K562 (cell line): ENCODE results near the gene BCL11A. TPM values are rescaled to one million over a fixed set of nuclear protein-coding genes. Genes with fewer than 3 reads are reported as not detected.

Experiments used
- ATAC-seq: fragments of 200-7000 bp; cut with Tn5 transposase; 3 replicates; pipeline ENCODE4 v1.9.1; 2020; ENCODE audit warnings: moderate library complexity
- BruUV-seq: library from RNA; stranded (reverse); fragments of 400-500 nt; replicated peaks from 2 replicates; lab custom pipeline; 2021; lab: Mats Ljungman, UMichigan
- CTCF ChIA-PET: fragments of 300-600 bp; formaldehyde crosslinking; extraction: SDS; loops from one replicate; lab custom pipeline; 2021; ENCODE audit warnings: low intra/inter-chr PET ratio; lab: Yijun Ruan, JAX
- POLR2A ChIA-PET: fragments of 300-600, 350-650 bp; sonication (Branson Sonifier 250); formaldehyde crosslinking; extraction: SDS; loops from one replicate; lab custom pipeline; 2021; ENCODE audit warnings: antibody characterized with exemption, inconsistent platforms; lab: Yijun Ruan, JAX
- DNase-seq, 4 experiments: peaks; one replicate each; pipeline versions ENCODE4 v3.0.0 to v3.0.0-alpha.2; 2011 to 2018; ENCODE audit warnings: low spot score in 3 of 4, mixed read lengths in 3 of 4; ENCODE audit errors: extremely low read depth in 1 of 4
- FAIRE-seq: peaks from 2 replicates; lab custom pipeline; 2011; peaks lifted over from hg19 to GRCh38; lab: Jason Lieb, UNC
- H2AFZ ChIP-seq: 2 replicates; pipeline ENCODE4 v1.6.0; 2011; ENCODE audit warnings: low read depth, low read length, control low read depth, inconsistent platforms
- H3K27ac ChIP-seq: fragments of 200-600 bp; 3 replicates; pipeline ENCODE4 v1.8.0; 2011; ENCODE audit warnings: low read depth, mild to moderate bottlenecking, control low read depth, inconsistent platforms, low read length, moderate library complexity, mixed read lengths; ENCODE audit errors: extremely low read depth
- H3K27me3 ChIP-seq, 2 experiments: fragments of 300-600 bp in 1 of 2; 2 replicates in 1 of 2; 3 replicates in 1 of 2; pipeline versions ENCODE4 v1.6.0 to v1.8.0; 2011; ENCODE audit warnings: inconsistent platforms in 2 of 2, low read length in 2 of 2, mild to moderate bottlenecking in 1 of 2, mixed read lengths in 1 of 2, moderate library complexity in 1 of 2; ENCODE audit not compliant: control insufficient read depth in 2 of 2, insufficient read depth in 2 of 2
- H3K36me3 ChIP-seq: fragments of 300-600 bp; 3 replicates; pipeline ENCODE4 v1.8.0; 2011; ENCODE audit warnings: mild to moderate bottlenecking, low read length, inconsistent platforms; ENCODE audit not compliant: control insufficient read depth, insufficient read depth
- H3K4me1 ChIP-seq, 2 experiments: fragments of 200-600 bp in 1 of 2; replicated peaks in 1 of 2; 2 replicates in 1 of 2; 3 replicates in 1 of 2; pipeline versions ENCODE4 v1.5.1 to v1.8.0; 2011; ENCODE audit warnings: inconsistent platforms in 2 of 2, low read length in 2 of 2, mild to moderate bottlenecking in 1 of 2, mixed read lengths in 1 of 2, moderate library complexity in 1 of 2; ENCODE audit not compliant: control insufficient read depth in 2 of 2, insufficient read depth in 2 of 2
- H3K4me2 ChIP-seq: 2 replicates; pipeline ENCODE4 v1.6.1; 2011; ENCODE audit warnings: low read length, control low read depth, inconsistent platforms, mixed read lengths; ENCODE audit not compliant: insufficient read depth
- H3K4me3 ChIP-seq: fragments of 200-600 bp; sonication (generic), shearing (Covaris generic); 2 replicates; pipeline ENCODE4 v1.5.1; 2016; ENCODE audit warnings: control low read depth, inconsistent platforms
- H3K79me2 ChIP-seq: fragments of 200-600 bp; 3 replicates; pipeline ENCODE4 v1.8.0; 2011; ENCODE audit warnings: low read length, inconsistent platforms; ENCODE audit not compliant: control insufficient read depth, insufficient read depth
- H3K9ac ChIP-seq, 2 experiments: 2 replicates each; pipeline versions ENCODE4 v1.6.0 to v1.6.1; 2011; ENCODE audit warnings: low read depth in 2 of 2, low read length in 2 of 2, control low read depth in 1 of 2, inconsistent platforms in 1 of 2, mild to moderate bottlenecking in 1 of 2, mixed read lengths in 1 of 2; ENCODE audit not compliant: insufficient read depth in 1 of 2
- H3K9me1 ChIP-seq: one replicate; pipeline ENCODE4 v1.6.0; 2011; ENCODE audit warnings: inconsistent platforms, mild to moderate bottlenecking, low read length, moderate library complexity; ENCODE audit not compliant: control insufficient read depth, insufficient read depth
- H3K9me3 ChIP-seq: replicated peaks from 2 replicates; pipeline ENCODE4 v1.5.1; 2011; ENCODE audit warnings: low read depth, low read length, inconsistent platforms; ENCODE audit not compliant: control insufficient read depth, insufficient read depth
- H4K20me1 ChIP-seq: replicated peaks from 2 replicates; pipeline ENCODE4 v1.6.1; 2011; ENCODE audit warnings: low read length, inconsistent platforms, mixed read lengths; ENCODE audit not compliant: control insufficient read depth, insufficient read depth
- BDP1 ChIP-seq: IDR thresholded peaks from 3 replicates; pipeline ENCODE4 v1.6.1; 2011; ENCODE audit not compliant: insufficient read length, insufficient read depth
- CCNT2 ChIP-seq: IDR thresholded peaks from 2 replicates; pipeline ENCODE4 v1.6.1; 2011; ENCODE audit warnings: borderline replicate concordance, low read depth, mild to moderate bottlenecking, moderate library complexity, mixed read lengths, low read length; ENCODE audit not compliant: insufficient read length; ENCODE audit errors: extremely low read depth
- ETS2 ChIP-seq: IDR thresholded peaks from 2 replicates; pipeline ENCODE4 v1.6.1; 2016; ENCODE audit warnings: borderline replicate concordance, missing genetic modification characterization, mild to moderate bottlenecking, moderate library complexity, missing compliant biosample characterization; ENCODE audit not compliant: poor library complexity, severe bottlenecking
- ETV6 ChIP-seq, 3 experiments: fragments of 150-350 bp in 1 of 3; sonication (generic) in 1 of 3; formaldehyde crosslinking in 1 of 3; IDR thresholded peaks; 2 replicates each; pipeline versions ENCODE4 v1.6.1 to v1.8.0; 2014 to 2022; ENCODE audit warnings: borderline replicate concordance in 2 of 3, low read depth in 2 of 3, antibody characterized with exemption in 1 of 3, low read length in 1 of 3, mild to moderate bottlenecking in 1 of 3, missing genetic modification reagents in 1 of 3
- FOXK2 ChIP-seq, 2 experiments: fragments of 450-650 bp; IDR thresholded peaks in 1 of 2; conservative IDR thresholded peaks in 1 of 2; 2 replicates each; pipeline ENCODE4 v1.6.1; 2016; ENCODE audit warnings: low read depth in 2 of 2, mild to moderate bottlenecking in 1 of 2
- HDAC1 ChIP-seq, 2 experiments: fragments of 450-650 bp; IDR thresholded peaks; 2 replicates each; pipeline ENCODE4 v1.6.1; 2016 to 2017; ENCODE audit warnings: inconsistent platforms in 1 of 2, mild to moderate bottlenecking in 1 of 2, moderate library complexity in 1 of 2
- KLF13 ChIP-seq: fragments of 450-650 bp; IDR thresholded peaks from 2 replicates; pipeline ENCODE4 v1.6.1; 2016; ENCODE audit warnings: missing genetic modification characterization, low read depth, mild to moderate bottlenecking, missing compliant biosample characterization, moderate library complexity, borderline replicate concordance
- L3MBTL2 ChIP-seq: fragments of 450-650 bp; IDR thresholded peaks from 2 replicates; pipeline ENCODE4 v1.6.1; 2016; ENCODE audit warnings: mild to moderate bottlenecking, moderate library complexity
- NCOA6 ChIP-seq: fragments of 450-650 bp; IDR thresholded peaks from 2 replicates; pipeline ENCODE4 v1.6.1; 2017; ENCODE audit warnings: mild to moderate bottlenecking
- RHOXF2B ChIP-seq: fragments of 250-450 bp; sonication (Bioruptor Pico); conservative IDR thresholded peaks from 2 replicates; pipeline ENCODE4 v1.5.1; 2021
- SMAD1 ChIP-seq: fragments of 150-350 bp; IDR thresholded peaks from 2 replicates; pipeline ENCODE4 v1.6.1; 2014; ENCODE audit warnings: low read length, low read depth; ENCODE audit not compliant: partially characterized antibody
- WHSC1 ChIP-seq: IDR thresholded peaks from one replicate; pipeline ENCODE4 v1.6.1; 2012; ENCODE audit warnings: low read length, control low read depth, inconsistent platforms
- ZBTB7A ChIP-seq: IDR thresholded peaks from 2 replicates; pipeline ENCODE4 v1.6.1; 2011; ENCODE audit warnings: low read depth, mild to moderate bottlenecking, low read length, moderate library complexity, borderline replicate concordance; ENCODE audit not compliant: control insufficient read depth
- ZNF124 ChIP-seq: sonication (generic); formaldehyde crosslinking; IDR thresholded peaks from 2 replicates; pipeline ENCODE4 v1.8.1; 2022; ENCODE audit warnings: missing genetic modification reagents
- ZNF282 ChIP-seq: sonication (generic); formaldehyde crosslinking; IDR thresholded peaks from 2 replicates; pipeline ENCODE4 v1.8.1; 2023; ENCODE audit warnings: missing genetic modification reagents
- ZNF311 ChIP-seq: fragments of 250-450 bp; sonication (Bioruptor Pico); IDR thresholded peaks from 2 replicates; pipeline ENCODE4 v1.4.0; 2020; ENCODE audit warnings: mild to moderate bottlenecking, moderate library complexity
- WGBS: fragments of 100-300 bp; shearing (Covaris generic); methylation state at CpG from one replicate; pipeline ENCODE4 v1.1.6; 2016; ENCODE audit warnings: low coverage, mixed read lengths; ENCODE audit not compliant: insufficient coverage; ENCODE audit errors: missing lambda C conversion rate; 5-methylcytosine and 5-hydroxymethylcytosine counted together
- in situ Hi-C: fragments of 300-500 bp; cut with MboI; formaldehyde crosslinking; loops from 4 replicates; pipeline ENCODE4 v1.15.0; 2018; ENCODE audit warnings: inconsistent platforms, mixed read lengths
- intact Hi-C: fragments of 100-400 bp; cut with micrococcal nuclease; formaldehyde crosslinking; loops from 2 replicates; pipeline ENCODE4 v1.14.2; 2022
- polyA plus RNA-seq, 8 experiments: library from polyadenylated mRNA; depleted of rRNA in 4 of 8; stranded (reverse) in 5 of 8; unstranded in 3 of 8; fragments of >200 nt; fragmentation: Nextera tagmentation in 2 of 8; fragmentation: Illumina TruSeq in 1 of 8; extraction: Ambion mirVana in 2 of 8; extraction: Trizol in 1 of 8; gene quantifications; 2 replicates each; pipeline versions ENCODE4 v1.2.1 to v1.2.3, GENCODE V29; 2011 to 2014; ENCODE audit warnings: inconsistent platforms in 1 of 8, missing spikeins in 1 of 8
- total RNA-seq, 7 experiments: library from RNA; depleted of rRNA in 6 of 7; stranded (reverse); fragments of >200 nt in 6 of 7; fragmentation: Illumina TruSeq in 2 of 7; extraction: Trizol in 2 of 7; gene quantifications; 2 replicates each; pipeline versions ENCODE4 v1.2.1 to v1.2.3, GENCODE V29; 2011 to 2021; ENCODE audit warnings: low replicate concordance in 1 of 7
- TF ChIP-seq, protein P1 (sequence below): fragments of 250-450 bp; sonication (Bioruptor Pico); IDR thresholded peaks from 2 replicates; pipeline ENCODE4 v1.8.0; 2021; ENCODE audit warnings: moderate library complexity, mild to moderate bottlenecking, inconsistent platforms
- TF ChIP-seq, protein P2 (sequence below): sonication (generic); formaldehyde crosslinking; IDR thresholded peaks from 2 replicates; pipeline ENCODE4 v1.8.0; 2022; ENCODE audit warnings: mild to moderate bottlenecking, missing genetic modification reagents

The BCL11A gene
- total and polyA plus RNA-seq, 9 of the 15 experiments (the other 6 are each of a cell fraction or from before 2014, with no cell fraction given), result 0.13 TPM; not detected in 8

DNA sequence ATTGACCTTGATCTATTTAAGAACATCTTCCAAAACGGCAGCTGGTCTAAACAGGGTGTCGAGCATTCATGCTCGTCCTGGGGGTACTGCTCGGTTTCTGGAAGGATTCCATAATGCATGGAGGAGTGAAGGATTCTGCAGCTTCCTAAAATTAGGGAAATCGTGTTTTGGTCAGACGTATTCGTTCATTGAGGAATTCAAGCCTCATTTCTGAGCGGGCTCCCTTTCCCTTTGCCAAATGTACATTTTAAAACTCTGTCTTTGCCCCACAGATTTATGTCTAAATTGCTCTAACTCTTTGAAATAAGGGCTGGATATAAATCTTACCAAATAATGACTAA, 144.0 kb downstream of the BCL11A start:
- 0% methylated on average over 8 of the region's 8 CpGs for WGBS
- intact Hi-C loops, result no loop called here
- TF ChIP-seq FOXK2 (conservative IDR thresholded peaks at IDR 0.05 in 1 of 2, IDR thresholded peaks at IDR 0.05 in 1 of 2; ENCODE audit: low read depth in 2 of 2) (no peak), ZNF311 (CRISPR knock-in tag) (no peak), BDP1 (no peak), RHOXF2B (CRISPR knock-in tag) (no peak), KLF13 (tag) (no peak), ZNF282 (CRISPR knock-in tag) (no peak), L3MBTL2 (no peak), SMAD1 (no peak), ETV6 (IDR thresholded peaks at IDR 0.05; ENCODE audit: borderline replicate concordance in 1 of 2, low read depth in 2 of 2, low read length in 1 of 2) (no peak), ETV6 (CRISPR knock-in tag; IDR thresholded peaks at IDR 0.05; ENCODE audit: borderline replicate concordance) (no peak), HDAC1 (IDR thresholded peaks at IDR 0.05) (no peak), ZNF124 (CRISPR knock-in tag) (no peak), ZBTB7A (no peak), WHSC1 (no peak), CCNT2 (no peak), NCOA6 (no peak), ETS2 (no peak)
- TF ChIP-seq, protein P1, sequence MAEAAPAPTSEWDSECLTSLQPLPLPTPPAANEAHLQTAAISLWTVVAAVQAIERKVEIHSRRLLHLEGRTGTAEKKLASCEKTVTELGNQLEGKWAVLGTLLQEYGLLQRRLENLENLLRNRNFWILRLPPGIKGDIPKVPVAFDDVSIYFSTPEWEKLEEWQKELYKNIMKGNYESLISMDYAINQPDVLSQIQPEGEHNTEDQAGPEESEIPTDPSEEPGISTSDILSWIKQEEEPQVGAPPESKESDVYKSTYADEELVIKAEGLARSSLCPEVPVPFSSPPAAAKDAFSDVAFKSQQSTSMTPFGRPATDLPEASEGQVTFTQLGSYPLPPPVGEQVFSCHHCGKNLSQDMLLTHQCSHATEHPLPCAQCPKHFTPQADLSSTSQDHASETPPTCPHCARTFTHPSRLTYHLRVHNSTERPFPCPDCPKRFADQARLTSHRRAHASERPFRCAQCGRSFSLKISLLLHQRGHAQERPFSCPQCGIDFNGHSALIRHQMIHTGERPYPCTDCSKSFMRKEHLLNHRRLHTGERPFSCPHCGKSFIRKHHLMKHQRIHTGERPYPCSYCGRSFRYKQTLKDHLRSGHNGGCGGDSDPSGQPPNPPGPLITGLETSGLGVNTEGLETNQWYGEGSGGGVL, result no peak
- TF ChIP-seq, protein P2, sequence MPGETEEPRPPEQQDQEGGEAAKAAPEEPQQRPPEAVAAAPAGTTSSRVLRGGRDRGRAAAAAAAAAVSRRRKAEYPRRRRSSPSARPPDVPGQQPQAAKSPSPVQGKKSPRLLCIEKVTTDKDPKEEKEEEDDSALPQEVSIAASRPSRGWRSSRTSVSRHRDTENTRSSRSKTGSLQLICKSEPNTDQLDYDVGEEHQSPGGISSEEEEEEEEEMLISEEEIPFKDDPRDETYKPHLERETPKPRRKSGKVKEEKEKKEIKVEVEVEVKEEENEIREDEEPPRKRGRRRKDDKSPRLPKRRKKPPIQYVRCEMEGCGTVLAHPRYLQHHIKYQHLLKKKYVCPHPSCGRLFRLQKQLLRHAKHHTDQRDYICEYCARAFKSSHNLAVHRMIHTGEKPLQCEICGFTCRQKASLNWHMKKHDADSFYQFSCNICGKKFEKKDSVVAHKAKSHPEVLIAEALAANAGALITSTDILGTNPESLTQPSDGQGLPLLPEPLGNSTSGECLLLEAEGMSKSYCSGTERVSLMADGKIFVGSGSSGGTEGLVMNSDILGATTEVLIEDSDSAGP (CRISPR knock-in tag), result no peak

More for the DNA sequence above, 144.0 kb downstream of the BCL11A start:
- Histone ChIP-seq H3K4me3 (no peak overlapping the region), H3K36me3 (no peaks in the 10 kb centered on the region), H3K9ac (no peak overlapping the region), H2AFZ (no peak overlapping the region), H3K27ac (no peak overlapping the region), H4K20me1 (no peaks in the 10 kb centered on the region; the same call in 1 of the 2 replicates), H3K4me1 (no peaks in the 10 kb centered on the region), H3K4me2 (no peak overlapping the region), H3K9me1 (no peaks in the 10 kb centered on the region), H3K9me3 (no peaks in the 10 kb centered on the region), H3K27me3 (peaks cover 3 to 28% of the 10 kb centered on the region in 2 experiments; a peak in 2 of 5 replicates), H3K79me2 (no peaks in the 10 kb centered on the region)
- DNase-seq (no peak), FAIRE-seq (no peak), ATAC-seq (no peak)
- in situ Hi-C loops, result no loop called here
- no TSS peak for BruUV-seq
- CTCF ChIA-PET, result no interaction called here
- POLR2A ChIA-PET, result no interaction called here
